Raji (cell line): ENCODE results near the gene TNIP1.

Experiments
- POLR2A ChIP-seq: IDR thresholded peaks from 2 replicates; pipeline ENCODE4 v1.6.1; 2011; ENCODE audit warnings: low read depth, low read length, control low read depth; ENCODE audit not compliant: insufficient read depth

Gene TNIP1

DNA sequence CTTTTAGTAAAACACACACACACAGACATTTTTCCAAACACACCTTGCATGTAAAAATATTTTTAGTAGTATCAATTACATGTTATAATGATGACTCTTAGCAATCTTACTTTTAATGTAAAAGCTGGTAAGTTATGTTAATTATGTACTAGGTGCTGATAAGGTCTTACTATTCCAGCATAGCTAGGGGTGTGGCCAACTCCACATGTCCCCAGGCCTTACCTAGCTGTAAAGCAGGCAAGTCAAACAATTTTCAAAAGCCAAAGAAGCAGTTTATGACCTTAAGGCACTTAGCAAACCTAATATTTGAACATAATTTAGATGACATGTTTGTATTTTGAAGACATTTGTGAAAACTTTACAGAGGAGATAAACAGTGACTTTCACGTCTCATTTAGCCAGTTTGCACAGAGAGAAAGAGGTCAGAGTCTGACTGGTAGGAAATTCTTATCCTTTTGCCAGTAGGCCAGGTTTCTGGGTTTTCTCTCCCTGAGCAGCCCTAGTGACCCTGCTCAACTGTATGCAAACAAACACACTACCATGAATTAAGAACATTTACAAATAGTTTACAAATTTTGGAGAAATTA is 86.9 kb downstream of the TNIP1 start:
- no peak for TF ChIP-seq POLR2A

DNA sequence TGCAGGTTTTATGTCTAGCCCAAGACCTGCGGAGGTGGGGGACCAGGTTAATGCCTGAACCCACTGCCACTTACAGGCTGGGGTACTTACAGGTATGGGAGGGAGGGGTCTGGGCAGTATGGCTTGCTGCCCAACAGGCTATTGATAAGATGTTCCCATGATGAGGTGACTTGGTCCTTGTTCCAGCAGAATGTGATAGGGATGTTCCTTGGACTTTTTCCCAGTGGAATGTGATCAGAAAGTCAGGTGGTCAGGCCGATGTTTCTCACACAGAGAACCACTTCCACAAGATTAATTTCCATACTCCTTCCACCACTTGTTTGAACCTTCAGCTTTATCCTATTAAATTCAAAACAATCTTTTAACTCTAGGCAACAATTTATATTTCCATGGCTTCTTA is 87.4 kb downstream of the TNIP1 start:
- no peak for TF ChIP-seq POLR2A

DNA sequence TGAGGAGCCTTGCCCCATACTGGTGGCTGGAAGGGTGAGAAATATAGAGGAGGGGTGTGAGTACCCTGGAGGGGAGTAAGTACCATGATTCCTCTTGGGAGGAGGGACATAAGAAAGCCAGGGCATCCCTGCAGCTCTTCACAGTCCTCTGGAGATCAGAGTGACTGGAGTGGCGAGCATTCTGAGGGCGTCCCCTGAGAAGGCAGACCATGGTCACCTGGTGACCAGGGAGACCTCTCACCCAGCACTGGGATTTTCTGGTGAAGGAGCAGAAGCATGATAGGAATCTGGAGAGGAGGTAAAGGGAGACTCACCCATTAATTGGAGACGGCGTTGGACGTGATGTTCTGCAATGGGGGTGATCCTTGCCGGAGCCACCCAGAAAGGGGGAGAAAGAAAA is 88.1 kb downstream of the TNIP1 start:
- TF ChIP-seq POLR2A = no peak

DNA sequence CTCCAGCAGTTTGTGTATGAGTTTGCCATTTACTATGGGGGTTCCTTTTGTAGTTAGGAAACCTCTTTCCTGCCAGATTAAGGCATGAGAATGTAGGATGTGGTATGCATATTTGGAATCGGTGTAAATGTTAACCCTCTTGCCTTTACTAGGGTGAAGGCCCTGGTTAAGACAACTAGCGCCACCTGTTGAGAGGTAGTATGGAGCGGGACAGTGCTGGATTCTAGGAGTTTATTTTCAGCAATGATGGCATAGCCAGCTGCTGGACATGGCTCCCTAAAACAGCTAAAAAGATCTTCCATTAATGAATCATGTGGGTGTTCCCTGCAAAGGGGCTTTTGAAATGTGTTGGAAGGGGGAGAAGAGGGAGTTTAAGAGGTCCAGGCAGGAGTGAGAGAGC is 91.1 kb downstream of the TNIP1 start:
- TF ChIP-seq POLR2A = no peak

DNA sequence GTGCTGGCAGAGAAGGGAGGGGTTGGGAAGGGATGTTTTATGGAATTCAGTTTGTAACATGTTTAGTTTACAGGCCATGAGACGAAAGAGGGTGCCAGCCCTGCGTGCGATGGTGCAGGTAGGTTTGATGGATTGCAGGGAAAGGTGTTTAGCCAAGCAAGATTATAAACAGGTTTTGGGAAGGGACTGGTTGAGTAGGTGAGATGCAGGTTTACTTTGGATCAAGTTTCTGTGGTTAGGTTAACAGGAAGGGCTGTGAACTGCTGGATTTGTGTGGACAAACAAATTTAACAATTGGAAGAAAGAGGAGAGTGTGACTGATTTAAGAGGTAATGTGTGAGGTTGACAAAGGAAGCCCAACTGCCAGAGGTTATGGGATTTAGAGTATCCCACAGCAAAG is 93.1 kb downstream of the TNIP1 start:
- no peak for TF ChIP-seq POLR2A
